OCI-LY3 (cell line): ENCODE measurements around the gene JSRP1.

Experiments
- H2AFZ ChIP-seq: fragments of 200-600, 300-600 bp; shearing (Covaris generic); 2 replicates; pipeline ENCODE4 v1.6.0; 2014; ENCODE audit warnings: antibody characterized with exemption, low read depth, low read length
- H3K27ac ChIP-seq: fragments of 200-600, 300-600 bp; sonication (generic); 2 replicates; pipeline ENCODE4 v1.5.1; 2014; ENCODE audit warnings: mild to moderate bottlenecking, low read length, moderate library complexity, mixed read lengths
- H3K27me3 ChIP-seq: fragments of 200-600, 300-600 bp; sonication (generic); 2 replicates; pipeline ENCODE4 v1.6.1; 2014; ENCODE audit warnings: low read depth, low read length, mixed read lengths
- H3K36me3 ChIP-seq: fragments of 200-600, 300-600 bp; sonication (generic); replicated peaks from 2 replicates; pipeline ENCODE3; 2014; ENCODE audit warnings: low read depth, low read length, mixed read lengths
- H3K4me1 ChIP-seq: fragments of 300-600, 200-600 bp; sonication (generic); 2 replicates; pipeline ENCODE4 v1.6.1; 2014; ENCODE audit warnings: low read length, mixed read lengths
- H3K4me2 ChIP-seq: fragments of 200-600, 300-600 bp; sonication (generic); 2 replicates; pipeline ENCODE4 v1.6.1; 2014; ENCODE audit warnings: low read length, mixed read lengths
- H3K4me3 ChIP-seq: fragments of 300-600, 200-600 bp; sonication (generic); 2 replicates; pipeline ENCODE4 v1.5.1; 2014; ENCODE audit warnings: antibody characterized with exemption, mild to moderate bottlenecking, low read length, moderate library complexity
- H3K79me2 ChIP-seq: fragments of 300-600, 200-600 bp; shearing (Covaris generic); 2 replicates; pipeline ENCODE4 v1.6.1; 2014; ENCODE audit warnings: mild to moderate bottlenecking, low read length, mixed read lengths
- H3K9ac ChIP-seq: fragments of 300-600, 200-600 bp; shearing (Covaris generic); 2 replicates; pipeline ENCODE4 v1.6.0; 2014; ENCODE audit warnings: mild to moderate bottlenecking, low read length, moderate library complexity
- H3K9me3 ChIP-seq: fragments of 200-600, 300-600 bp; shearing (Covaris generic); 2 replicates; pipeline ENCODE4 v1.6.1; 2014; ENCODE audit warnings: low read length, mixed read lengths; ENCODE audit not compliant: insufficient read depth
- H4K20me1 ChIP-seq: fragments of 200-600, 300-600 bp; sonication (generic); 2 replicates; pipeline ENCODE4 v1.6.1; 2016; ENCODE audit warnings: low read length, mixed read lengths; ENCODE audit not compliant: insufficient read depth
- CTCF ChIP-seq: fragments of 200-600, 300-600 bp; sonication (generic); IDR thresholded peaks from 2 replicates; pipeline ENCODE4 v1.5.1; 2014; ENCODE audit warnings: antibody characterized with exemption, low read length, low read depth
- EZH2phosphoT487 ChIP-seq: fragments of 200-600 bp; shearing (Covaris generic); IDR thresholded peaks from 2 replicates; pipeline ENCODE4 v1.6.1; 2018; ENCODE audit warnings: antibody characterized with exemption, mixed run types, low read depth

JSRP1 gene

GRCh38 chr19:2232286-2233151 is 23.7 kb downstream of the JSRP1 start:
- Histone ChIP-seq H3K79me2 (peaks cover 48% of the 10 kb centered on the region), H3K4me2 (no peak overlapping the region), H3K9ac (no peak overlapping the region), H3K27me3 (no peaks in the 10 kb centered on the region), H3K36me3 (peaks cover 41% of the 10 kb centered on the region), H3K9me3 (no peaks in the 10 kb centered on the region), H4K20me1 (peaks cover 16% of the 10 kb centered on the region), H2AFZ (no peak overlapping the region), H3K27ac (no peak overlapping the region), H3K4me1 (peaks cover 16% of the 10 kb centered on the region), H3K4me3 (no peak overlapping the region)
- TF ChIP-seq CTCF (no peak), EZH2phosphoT487 (no peak)

GRCh38 chr19:2231621-2232221 is 24.5 kb downstream of the JSRP1 start:
- Histone ChIP-seq H3K79me2 (peaks cover 40% of the 10 kb centered on the region), H3K4me2 (no peak overlapping the region), H3K9ac (no peak overlapping the region), H4K20me1 (peaks cover 17% of the 10 kb centered on the region), H3K27ac (no peak overlapping the region), H3K27me3 (no peaks in the 10 kb centered on the region), H3K36me3 (peaks cover 43% of the 10 kb centered on the region), H3K9me3 (no peaks in the 10 kb centered on the region), H2AFZ (no peak overlapping the region), H3K4me3 (no peak overlapping the region), H3K4me1 (peaks cover 20% of the 10 kb centered on the region)
- TF ChIP-seq EZH2phosphoT487, result no peak
- no peak for TF ChIP-seq CTCF

GRCh38 chr19:2230807-2231533 is 25.2 kb downstream of the JSRP1 start:
- Histone ChIP-seq H3K4me3 (no peak overlapping the region), H3K9ac (no peak overlapping the region), H3K4me1 (peaks cover 20% of the 10 kb centered on the region), H3K79me2 (peaks cover 38% of the 10 kb centered on the region), H3K4me2 (no peak overlapping the region), H2AFZ (no peak overlapping the region), H3K9me3 (no peaks in the 10 kb centered on the region), H3K27me3 (no peaks in the 10 kb centered on the region), H4K20me1 (peaks cover 20% of the 10 kb centered on the region), H3K36me3 (peaks cover 49% of the 10 kb centered on the region), H3K27ac (no peak overlapping the region)
- TF ChIP-seq EZH2phosphoT487 (no peak), CTCF (no peak)

DNA sequence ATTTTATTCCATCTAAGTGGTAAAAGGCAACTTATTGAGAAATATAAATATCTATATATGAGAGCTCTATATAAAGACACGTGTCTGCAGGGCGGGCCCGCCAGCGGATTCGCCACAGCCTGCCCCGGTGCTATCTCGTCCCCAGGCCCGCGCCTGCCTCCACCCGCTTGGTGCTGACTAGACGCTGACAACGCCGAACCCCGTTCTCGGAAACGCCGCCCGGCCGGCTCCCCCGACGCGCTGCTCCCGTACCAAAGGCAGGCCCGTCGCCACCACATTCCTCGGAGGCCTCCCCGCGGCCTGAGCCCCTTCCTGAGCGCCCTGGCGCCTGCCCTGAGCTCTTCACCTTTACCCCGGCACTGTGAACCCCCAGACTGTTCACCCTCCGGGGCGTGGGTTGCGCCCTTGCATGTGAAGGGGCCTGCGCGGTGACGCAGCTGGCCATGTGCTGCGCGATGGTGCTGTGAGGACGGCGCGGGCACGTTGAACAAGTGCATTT is 26.1 kb downstream of the JSRP1 start:
- Histone ChIP-seq H3K9me3 (no peaks in the 10 kb centered on the region), H3K4me2 (no peak overlapping the region), H3K79me2 (peaks cover 29% of the 10 kb centered on the region), H3K27me3 (no peaks in the 10 kb centered on the region), H4K20me1 (peaks cover 20% of the 10 kb centered on the region), H3K36me3 (peaks cover 57% of the 10 kb centered on the region), H2AFZ (no peak overlapping the region), H3K4me3 (no peak overlapping the region), H3K27ac (no peak overlapping the region), H3K4me1 (peaks cover 18% of the 10 kb centered on the region), H3K9ac (no peak overlapping the region)
- TF ChIP-seq EZH2phosphoT487 (no peak), CTCF (no peak)
